GM18499 (cell line): Measurements from ENCODE around the gene SLC11A2.
"Not testable (repeated sequence)": the region's sequence is repeated elsewhere in the genome, so short reads cannot be mapped to it uniquely, and the experiment has no call there.

Source experiments
- ATAC-seq: cut with Tn5 transposase; IDR thresholded peaks from one replicate; pipeline ENCODE4 v1.9.1; 2021; ENCODE audit warnings: moderate number of reproducible peaks; ENCODE audit not compliant: insufficient read depth, unreplicated experiment

Gene SLC11A2

GRCh38 chr12:50999093-50999492 is 27.1 kb downstream of the SLC11A2 start:
- ATAC-seq: no peak

DNA sequence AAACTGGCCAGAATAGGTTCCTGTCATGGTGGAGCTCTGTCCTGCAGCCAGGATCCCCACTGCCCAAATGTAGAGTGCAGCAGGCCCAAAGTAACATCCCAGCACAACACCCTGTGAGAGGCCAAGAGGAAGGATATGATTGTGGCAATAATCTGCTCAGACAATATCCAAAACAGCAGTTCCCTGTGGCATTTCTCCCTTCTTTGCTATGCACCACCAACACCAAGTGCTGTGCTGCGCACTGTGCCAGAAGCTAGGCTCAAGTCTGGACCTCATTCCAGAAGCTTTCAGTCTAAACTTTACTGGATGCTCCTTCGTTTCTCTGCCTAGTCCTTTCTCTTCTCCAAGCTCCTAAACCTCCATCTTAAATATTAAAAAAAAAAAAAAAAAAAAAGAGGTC is 33.4 kb downstream of the SLC11A2 start:
- no peak for ATAC-seq

- ATAC-seq: no peak
Measured at GRCh38 chr12:50991291-50991690, 34.9 kb downstream of the SLC11A2 start.

DNA sequence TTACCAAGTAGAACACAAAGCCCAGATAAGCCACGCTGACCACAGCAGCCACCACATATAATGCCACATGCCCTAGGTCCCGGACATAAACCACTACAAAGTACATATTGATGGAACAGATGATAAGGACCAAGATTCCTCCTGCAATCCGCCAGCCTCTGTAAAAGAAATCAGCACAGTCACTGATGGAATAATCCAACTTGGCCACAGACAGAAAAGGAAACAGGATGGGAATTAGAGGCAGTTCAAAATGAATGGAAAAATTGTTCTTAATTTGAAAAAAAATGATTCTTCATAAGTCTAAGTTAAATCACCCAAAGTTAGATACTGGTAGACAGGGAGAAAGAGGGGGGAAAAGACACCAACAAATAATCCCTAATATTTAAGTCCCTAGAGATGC is 35.4 kb downstream of the SLC11A2 start:
- ATAC-seq: no peak

DNA sequence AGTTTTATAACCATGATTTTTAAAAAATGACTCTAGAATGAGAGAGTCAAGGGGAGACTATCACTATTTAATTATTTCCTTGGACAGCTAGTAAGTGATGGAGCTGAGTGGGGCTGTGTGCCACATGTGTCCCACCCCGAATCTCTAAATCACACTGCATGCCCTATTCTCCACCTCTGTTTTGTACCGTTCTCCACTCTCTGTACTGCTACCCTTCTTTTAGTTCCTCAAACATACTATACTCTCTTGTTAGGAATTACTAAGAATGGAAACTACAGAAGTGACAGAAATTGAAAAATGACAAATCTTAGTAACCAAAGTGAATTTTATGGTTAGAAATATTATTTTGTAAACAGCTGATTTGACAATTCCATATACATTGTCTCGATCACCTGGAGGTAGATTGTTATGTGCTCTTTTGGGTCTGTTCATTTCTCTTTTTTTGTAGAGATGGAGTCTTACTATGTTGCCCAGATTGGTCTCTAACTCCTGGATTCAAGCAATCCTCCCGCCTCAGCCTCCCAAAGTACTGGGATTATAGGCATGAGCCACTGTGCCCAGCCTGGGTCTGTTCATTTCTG is 35.9 kb downstream of the SLC11A2 start:
- ATAC-seq: no peak

DNA sequence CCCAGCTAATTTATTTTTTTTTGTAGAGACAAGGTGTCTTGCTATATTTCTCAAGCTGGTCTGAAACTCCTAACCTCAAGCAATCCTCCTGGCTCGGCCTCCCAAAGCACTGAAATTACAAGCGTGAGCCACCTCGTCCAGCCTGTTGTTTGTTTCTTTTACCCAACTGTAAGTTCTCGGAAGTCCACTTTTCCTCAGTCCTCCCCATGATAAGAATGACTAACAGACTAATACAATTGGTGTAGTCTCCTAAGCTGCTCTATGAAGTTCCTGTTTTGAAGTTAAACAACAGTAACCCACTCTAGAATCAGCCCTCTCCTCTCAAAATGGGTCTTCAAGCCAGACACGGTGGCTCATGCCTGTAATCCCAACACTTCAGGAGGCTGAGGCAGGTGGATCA is 37.3 kb downstream of the SLC11A2 start:
- ATAC-seq: no peak

GRCh38 chr12:50988051-50988450 is 38.1 kb downstream of the SLC11A2 start:
- no peak for ATAC-seq

DNA sequence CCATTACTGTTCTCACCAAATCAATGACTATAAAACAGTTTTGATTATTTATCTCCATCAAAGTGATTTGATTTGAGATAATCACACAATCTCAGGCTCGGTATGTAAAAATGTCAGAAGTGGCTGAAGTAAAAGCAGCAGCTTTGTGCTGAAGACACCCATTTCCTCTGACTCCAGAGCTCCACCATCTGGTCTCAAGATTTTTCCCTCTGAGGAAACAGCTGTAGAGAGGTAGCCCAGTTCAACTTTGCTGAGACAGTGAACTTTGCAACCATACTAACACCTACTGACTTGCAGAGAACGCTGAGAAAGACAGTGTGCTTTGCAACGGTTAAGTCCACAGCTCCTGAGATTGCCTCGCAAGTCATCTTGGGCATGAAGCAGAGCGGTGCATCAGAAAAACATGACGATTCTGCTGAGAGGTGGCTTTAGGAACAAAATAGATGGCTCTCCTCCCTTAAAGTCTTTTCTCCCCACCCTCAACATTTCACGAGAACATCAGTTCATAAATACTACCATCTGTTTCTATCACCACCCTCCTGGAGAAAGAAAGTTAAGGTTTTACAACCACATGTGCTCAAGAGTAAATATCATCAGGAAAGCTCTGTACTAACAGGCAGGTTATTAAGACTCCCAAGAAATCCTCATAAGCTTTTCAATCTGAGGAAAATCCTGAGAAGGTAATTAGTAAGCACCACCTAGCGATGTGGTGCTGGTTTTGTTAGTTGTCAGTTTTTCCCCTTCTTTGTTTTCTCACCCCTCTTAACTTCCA is 39.0 kb downstream of the SLC11A2 start:
- no peak for ATAC-seq

- no peak for ATAC-seq
Measured at GRCh38 chr12:50985322-50985721, 40.9 kb downstream of the SLC11A2 start.

DNA sequence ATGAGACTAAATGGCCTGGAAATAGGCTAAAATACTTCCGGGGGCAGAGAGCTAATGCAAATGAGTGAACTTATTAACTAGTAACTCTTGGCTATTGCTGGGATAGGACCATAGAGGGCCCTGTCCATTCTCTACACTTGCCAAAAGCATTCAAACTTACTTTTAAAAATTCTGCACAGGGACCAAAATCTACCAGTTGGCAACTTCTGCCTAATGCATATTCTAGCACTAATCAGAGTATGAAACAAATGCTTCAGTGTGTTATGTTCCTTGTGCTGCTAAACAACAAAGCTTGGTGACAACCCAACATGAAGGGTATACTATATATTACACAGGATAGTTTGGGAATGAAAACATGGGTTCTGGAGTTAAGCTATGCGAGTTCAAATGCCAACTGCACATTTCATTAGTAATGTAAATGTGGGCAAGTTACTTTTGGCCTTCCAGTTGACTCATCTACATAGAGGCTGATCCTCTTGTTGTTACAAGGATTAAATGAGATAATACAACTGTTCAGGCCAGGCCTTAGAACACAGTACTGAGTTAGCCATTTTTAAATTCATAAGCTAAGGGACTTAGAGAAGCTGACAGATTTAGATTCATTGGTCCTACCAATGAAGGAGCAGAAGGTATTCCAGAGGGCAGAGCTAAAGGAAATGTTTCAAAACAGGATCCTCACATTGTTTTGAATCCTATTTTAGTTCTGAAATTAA is 41.4 kb downstream of the SLC11A2 start:
- ATAC-seq: no peak

GRCh38 chr12:50981319-50982239 is 44.6 kb downstream of the SLC11A2 start:
- ATAC-seq: no peak

DNA sequence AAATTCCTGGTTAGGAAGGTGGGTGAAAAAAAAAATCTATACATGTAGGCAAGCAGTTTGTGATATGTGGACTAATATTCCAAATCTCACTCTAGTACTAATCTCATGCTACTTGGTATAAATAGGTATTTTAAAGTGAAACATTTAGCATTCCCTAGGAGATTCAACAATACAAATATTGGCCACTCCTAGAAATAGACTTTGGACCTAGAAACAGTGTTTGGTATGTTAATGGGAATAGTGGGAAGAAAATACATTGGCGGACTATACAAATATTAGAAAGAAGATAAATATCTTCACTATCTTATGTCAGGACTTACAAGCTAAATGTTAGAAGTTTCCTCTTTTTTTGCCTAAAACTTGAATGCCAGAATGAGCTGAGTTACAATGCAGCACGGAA is 45.6 kb downstream of the SLC11A2 start:
- no peak for ATAC-seq

- no peak for ATAC-seq
Measured at GRCh38 chr12:50979369-50980052, 46.7 kb downstream of the SLC11A2 start.

DNA sequence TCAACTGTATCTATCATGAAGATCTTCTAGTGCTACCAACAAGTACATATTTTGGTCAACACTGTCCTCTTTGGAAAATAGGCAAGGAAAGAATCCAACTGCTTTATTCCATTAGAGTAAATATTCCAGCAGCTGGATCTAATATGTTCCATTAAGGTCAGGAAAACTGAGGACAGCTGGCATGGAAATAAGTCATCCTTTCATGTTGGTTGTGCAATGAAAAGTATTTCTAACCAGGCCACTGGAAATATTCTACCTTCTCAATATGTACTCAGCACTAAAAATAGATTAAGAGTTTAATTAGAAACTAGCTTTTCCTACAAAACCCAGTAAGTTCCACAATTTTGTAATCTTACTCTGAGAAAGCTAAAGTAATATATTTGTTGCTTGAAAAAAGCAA is 54.2 kb downstream of the SLC11A2 start:
- ATAC-seq: no peak

- no peak for ATAC-seq
Measured at GRCh38 chr12:50964432-50964831, 61.8 kb downstream of the SLC11A2 start.

DNA sequence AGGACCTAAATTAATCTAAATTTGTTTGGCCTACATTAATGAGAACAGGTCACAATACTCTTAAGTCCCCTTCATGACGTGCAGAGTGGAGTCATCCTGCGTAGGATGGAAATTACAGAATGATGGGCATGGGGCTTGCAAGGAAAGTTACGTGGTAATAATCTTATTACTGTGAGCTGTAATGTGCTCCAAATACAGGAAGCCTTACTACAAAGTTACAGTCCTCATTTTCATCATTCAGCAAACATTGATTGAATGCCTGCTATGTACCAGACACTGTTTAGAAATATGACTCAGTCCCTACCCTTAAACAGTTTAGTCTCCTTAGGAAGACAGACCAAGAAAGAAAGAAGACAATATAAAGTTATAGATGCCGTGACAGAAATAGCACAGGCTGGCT is 64.5 kb downstream of the SLC11A2 start:
- no peak for ATAC-seq

GRCh38 chr12:50960130-50960529 is 66.1 kb downstream of the SLC11A2 start:
- ATAC-seq: no peak

DNA sequence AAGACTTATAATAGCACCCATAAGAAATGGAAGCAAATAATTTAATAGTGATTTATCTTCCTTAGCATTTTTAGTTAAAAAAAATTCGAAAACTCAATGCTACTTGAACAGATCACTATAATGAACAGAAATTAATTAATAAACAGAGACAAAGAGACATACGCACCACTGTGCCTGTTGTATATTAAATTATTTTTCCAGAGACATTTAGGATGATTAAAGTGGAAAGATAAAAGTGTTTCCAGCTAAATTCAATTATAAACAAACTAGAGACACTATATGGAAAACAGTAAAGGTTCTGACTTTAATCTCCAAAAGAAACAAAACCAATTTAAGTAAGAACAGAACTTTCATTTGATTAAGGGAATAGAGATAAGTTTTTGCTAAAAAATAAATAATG is 70.5 kb downstream of the SLC11A2 start:
- ATAC-seq: no peak

- ATAC-seq: no peak
Measured at GRCh38 chr12:50955288-50955687, 70.9 kb downstream of the SLC11A2 start.

- not testable (repeated sequence) for ATAC-seq
Measured at GRCh38 chr12:50954789-50955188, 71.4 kb downstream of the SLC11A2 start.
